ENCODE measurements around the gene TNIP1.

TNIP1 gene

GRCh38 chr5:151106043-151106442, 25.2 kb upstream of the TNIP1 start:
- no peak for DNase-seq (ENCODE audit: low spot score)

- DNase-seq (ENCODE audit: low spot score): no peak
These were observed 24.7 kb upstream of the TNIP1 start for GRCh38 chr5:151105561-151105960.

GRCh38 chr5:151104795-151105194, 24.0 kb upstream of the TNIP1 start:
- DNase-seq (ENCODE audit: low spot score): no peak

- DNase-seq (ENCODE audit: low spot score): no peak
These were observed 20.9 kb upstream of the TNIP1 start for GRCh38 chr5:151101746-151102145.

- DNase-seq (ENCODE audit: low spot score): no peak
These were observed 20.3 kb upstream of the TNIP1 start for GRCh38 chr5:151101151-151101550.

GRCh38 chr5:151100681-151101080, 19.8 kb upstream of the TNIP1 start:
- DNase-seq (ENCODE audit: low spot score): no peak

GRCh38 chr5:151098768-151099121, 17.9 kb upstream of the TNIP1 start:
- no peak for DNase-seq (ENCODE audit: low spot score)

- no peak for DNase-seq (ENCODE audit: low spot score)
These were observed 17.3 kb upstream of the TNIP1 start for GRCh38 chr5:151097820-151098767.

- DNase-seq (ENCODE audit: low spot score): no peak
These were observed 16.2 kb upstream of the TNIP1 start for GRCh38 chr5:151097061-151097460.

GRCh38 chr5:151096001-151096373, 15.2 kb upstream of the TNIP1 start:
- no peak for DNase-seq (ENCODE audit: low spot score)

- DNase-seq (ENCODE audit: low spot score): no peak
These were observed 14.6 kb upstream of the TNIP1 start for GRCh38 chr5:151095341-151096000.

- DNase-seq (ENCODE audit: low spot score): no peak
These were observed 14.0 kb upstream of the TNIP1 start for GRCh38 chr5:151094852-151095245.

- no peak for DNase-seq (ENCODE audit: low spot score)
These were observed 13.4 kb upstream of the TNIP1 start for GRCh38 chr5:151094030-151094851.

- DNase-seq (ENCODE audit: low spot score): no peak
These were observed 12.6 kb upstream of the TNIP1 start for GRCh38 chr5:151093476-151093889.

GRCh38 chr5:151092762-151093161, 11.9 kb upstream of the TNIP1 start:
- DNase-seq (ENCODE audit: low spot score): no peak

- no peak for DNase-seq (ENCODE audit: low spot score)
These were observed 8.9 kb upstream of the TNIP1 start for GRCh38 chr5:151089726-151090125.

GRCh38 chr5:151088986-151089385, 8.2 kb upstream of the TNIP1 start:
- DNase-seq (ENCODE audit: low spot score): no peak

GRCh38 chr5:151087486-151087885, 6.7 kb upstream of the TNIP1 start:
- DNase-seq (ENCODE audit: low spot score): no peak

- no peak for DNase-seq (ENCODE audit: low spot score)
These were observed 6.1 kb upstream of the TNIP1 start for GRCh38 chr5:151086905-151087360.

- DNase-seq (ENCODE audit: low spot score): no peak
These were observed 5.5 kb upstream of the TNIP1 start for GRCh38 chr5:151086192-151086869.

GRCh38 chr5:151085517-151086041, 4.7 kb upstream of the TNIP1 start:
- no peak for DNase-seq (ENCODE audit: low spot score)

GRCh38 chr5:151084363-151084762, 3.5 kb upstream of the TNIP1 start:
- DNase-seq (ENCODE audit: low spot score): no peak

All from left forelimb (tissue), 1 donor.